Adipocyte (in vitro differentiated cells): ENCODE results near the gene ARHGAP24.
A peak's percentile ranks its signal among the peaks of the same experiment; 100 is the strongest.

ENCODE experiments used
- DNase-seq: peaks from one replicate; pipeline ENCODE4 v3.0.0-alpha.2; 2015; ENCODE audit warnings: low read depth
- H3K27me3 ChIP-seq: replicated peaks from 2 replicates; pipeline ENCODE4 v1.7.0; 2013; ENCODE audit warnings: mild to moderate bottlenecking, low read length, moderate library complexity; ENCODE audit not compliant: control insufficient read depth, insufficient read depth
- H3K36me3 ChIP-seq: 2 replicates; pipeline ENCODE4 v1.7.0; 2013; ENCODE audit warnings: low read length, mild to moderate bottlenecking, moderate library complexity; ENCODE audit not compliant: control insufficient read depth, insufficient read depth, severe bottlenecking
- H3K4me1 ChIP-seq: 2 replicates; pipeline ENCODE4 v1.7.0; 2013; ENCODE audit warnings: mild to moderate bottlenecking, low read length, moderate library complexity; ENCODE audit not compliant: control insufficient read depth, insufficient read depth
- H3K4me3 ChIP-seq: 2 replicates; pipeline ENCODE4 v1.7.0; 2013; ENCODE audit warnings: mild to moderate bottlenecking, low read length, moderate library complexity
- H3K9ac ChIP-seq: 2 replicates; pipeline ENCODE4 v1.7.0; 2013; ENCODE audit warnings: mild to moderate bottlenecking, low read length, moderate library complexity
- H3K9me3 ChIP-seq: 2 replicates; pipeline ENCODE4 v1.7.0; 2013; ENCODE audit warnings: mild to moderate bottlenecking, low read length, moderate library complexity; ENCODE audit not compliant: control insufficient read depth

Gene ARHGAP24

DNA sequence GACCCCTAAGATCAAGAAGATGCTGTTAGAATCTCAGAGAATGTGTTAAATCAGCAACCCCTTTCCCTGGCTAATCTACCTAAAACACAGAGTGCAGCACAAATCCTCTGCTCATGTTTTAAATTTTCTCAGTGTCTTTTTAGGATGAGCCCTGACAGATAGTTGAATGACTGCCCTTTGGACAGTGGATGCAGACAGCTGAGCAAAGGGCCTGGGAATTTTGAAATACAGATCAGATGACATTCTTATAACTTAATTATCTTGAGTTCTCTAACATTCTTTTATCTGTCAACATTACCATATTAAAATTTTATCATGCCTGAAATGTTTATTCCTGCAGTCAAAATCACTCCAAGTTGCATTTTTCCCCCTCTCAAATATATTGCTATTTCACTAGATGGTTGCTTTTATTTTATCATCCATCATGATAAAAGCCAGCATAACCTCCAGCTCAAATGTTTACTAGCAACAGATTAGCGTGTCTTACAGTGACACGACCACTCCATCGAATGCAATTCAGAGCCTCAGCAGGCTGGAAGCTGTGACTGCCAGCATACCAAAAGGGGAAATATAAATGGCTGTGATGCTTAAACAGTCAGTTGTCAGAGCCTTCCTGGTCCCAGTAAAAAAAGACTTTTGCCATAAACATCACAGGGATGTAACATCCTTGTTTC lies 22.8 kb upstream of the ARHGAP24 start:
- peak; percentile 11 for DNase-seq
- no peaks in the 10 kb centered on the region for H3K27me3 ChIP-seq
- no peaks in the 10 kb centered on the region for H3K36me3 ChIP-seq

DNA sequence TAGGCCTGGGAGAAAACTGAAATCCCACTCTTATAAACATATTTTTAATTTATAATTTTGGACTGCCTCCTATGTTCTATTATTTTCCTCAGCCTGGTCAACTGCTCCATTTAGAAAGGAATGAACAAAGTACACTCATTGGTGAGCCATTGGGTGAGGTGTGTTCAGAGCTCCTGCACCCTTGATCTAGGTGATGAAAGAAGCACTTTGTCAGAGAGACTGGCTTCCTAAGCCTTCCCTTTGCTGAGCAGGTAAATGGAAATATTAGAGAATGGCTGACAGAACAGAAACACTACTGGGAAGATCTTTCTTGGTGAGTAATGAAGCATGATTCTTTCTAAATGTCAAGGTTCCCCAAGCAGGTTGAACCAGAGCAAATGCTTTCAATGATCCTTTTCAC lies 19.0 kb upstream of the ARHGAP24 start:
- Histone ChIP-seq H3K9ac (no peak overlapping the region), H3K4me3 (no peak overlapping the region)
- no peak for DNase-seq

More for the DNA sequence above, 22.8 kb upstream of the ARHGAP24 start:
- H3K4me1 ChIP-seq: peaks cover 4% of the 10 kb centered on the region
- no peak overlapping the region for H3K4me3 ChIP-seq
- no peaks in the 10 kb centered on the region for H3K9me3 ChIP-seq
- no peak overlapping the region for H3K9ac ChIP-seq

DNA sequence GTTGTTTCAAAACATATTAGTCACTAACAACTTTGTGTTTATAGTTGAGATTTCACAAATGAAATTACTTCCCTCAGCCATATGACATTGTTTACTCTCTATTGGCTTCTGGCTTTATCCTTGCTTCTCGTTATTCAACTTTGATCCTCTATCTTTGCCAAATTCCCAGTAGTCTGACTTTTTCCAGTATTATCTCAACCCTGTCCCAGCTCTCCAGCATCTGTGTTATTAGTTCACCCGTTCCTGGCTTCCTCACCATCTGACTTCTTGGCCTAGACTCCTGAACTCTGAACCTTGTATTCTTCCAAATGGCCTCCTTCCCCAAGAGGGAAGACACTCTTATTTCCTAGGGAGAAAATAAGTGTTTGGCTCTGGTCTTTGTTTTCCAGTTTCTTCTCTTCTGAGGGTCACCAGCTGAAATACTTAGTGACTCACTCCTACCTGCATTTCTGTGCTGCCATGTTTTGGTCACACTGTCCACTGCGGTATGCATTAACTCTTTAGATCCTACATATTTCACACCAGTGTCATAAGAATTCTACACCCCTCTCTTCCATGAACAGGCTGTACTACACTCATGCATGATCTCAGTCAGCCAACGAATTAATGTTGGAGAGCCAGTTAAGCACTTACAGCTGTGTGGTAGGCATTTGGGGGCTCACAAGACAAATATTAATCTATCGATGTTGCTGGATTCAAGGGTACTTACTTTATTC lies 17.0 kb upstream of the ARHGAP24 start:
- no peak for DNase-seq
- H3K27me3 ChIP-seq: no peaks in the 10 kb centered on the region
- H3K4me1 ChIP-seq: peaks cover 9% of the 10 kb centered on the region
- no peaks in the 10 kb centered on the region for H3K9me3 ChIP-seq
- H3K4me3 ChIP-seq: no peak overlapping the region
- H3K36me3 ChIP-seq: no peaks in the 10 kb centered on the region
- no peak overlapping the region for H3K9ac ChIP-seq

More for the DNA sequence above, 19.0 kb upstream of the ARHGAP24 start:
- Histone ChIP-seq H3K27me3 (no peaks in the 10 kb centered on the region), H3K9me3 (no peaks in the 10 kb centered on the region), H3K4me1 (peaks cover 13% of the 10 kb centered on the region), H3K36me3 (no peaks in the 10 kb centered on the region)

DNA sequence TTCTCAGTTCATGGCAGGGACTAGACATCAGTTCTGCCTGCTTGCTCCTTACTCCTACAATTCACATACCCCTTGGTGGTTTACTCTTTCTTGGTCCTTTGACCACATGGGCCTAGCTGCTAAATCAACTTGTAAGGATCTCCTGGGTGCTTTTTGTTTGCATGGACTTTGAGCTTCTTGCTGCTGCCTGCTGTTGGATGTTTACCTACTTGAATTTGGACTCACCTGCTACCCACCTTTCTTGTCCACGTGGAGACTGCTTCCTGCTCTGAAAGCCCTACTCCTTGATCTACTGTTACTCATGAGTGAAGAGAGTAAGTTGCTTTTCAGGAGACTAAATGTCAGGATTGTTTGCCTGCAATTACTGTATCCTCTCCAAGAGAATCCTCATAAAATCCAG lies 15.2 kb upstream of the ARHGAP24 start:
- H3K9me3 ChIP-seq: no peaks in the 10 kb centered on the region
- H3K4me1 ChIP-seq: peaks cover 9% of the 10 kb centered on the region
- no peak overlapping the region for H3K9ac ChIP-seq
- no peaks in the 10 kb centered on the region for H3K36me3 ChIP-seq
- no peak for DNase-seq
- H3K27me3 ChIP-seq: no peaks in the 10 kb centered on the region
- H3K4me3 ChIP-seq: no peak overlapping the region

DNA sequence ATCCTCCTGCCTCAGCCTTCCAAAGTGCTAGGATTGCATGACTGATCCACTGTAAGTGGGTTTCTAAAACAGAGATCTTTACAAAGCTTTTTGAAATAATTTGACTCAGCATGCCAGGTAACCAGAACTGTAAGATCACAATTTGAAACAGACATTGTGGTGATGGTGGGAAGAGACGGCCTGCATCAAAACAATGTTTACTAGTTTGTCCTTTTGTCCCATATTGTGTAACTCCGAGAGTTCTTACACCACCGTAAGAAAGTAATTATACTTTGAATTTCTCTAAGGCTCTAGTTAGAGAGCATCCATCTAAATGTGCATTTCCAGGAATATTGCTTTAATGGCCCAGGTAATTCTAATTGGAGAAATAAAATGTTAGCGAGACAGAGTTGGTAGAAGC lies 594 bp upstream of the ARHGAP24 start:
- Histone ChIP-seq H3K9ac (peak overlapping the region; percentile 91), H3K9me3 (no peaks in the 10 kb centered on the region), H3K4me1 (peaks cover 46% of the 10 kb centered on the region), H3K36me3 (no peaks in the 10 kb centered on the region), H3K4me3 (peak overlapping the region; percentile 92), H3K27me3 (no peaks in the 10 kb centered on the region)
- DNase-seq: peak; percentile 47

DNA sequence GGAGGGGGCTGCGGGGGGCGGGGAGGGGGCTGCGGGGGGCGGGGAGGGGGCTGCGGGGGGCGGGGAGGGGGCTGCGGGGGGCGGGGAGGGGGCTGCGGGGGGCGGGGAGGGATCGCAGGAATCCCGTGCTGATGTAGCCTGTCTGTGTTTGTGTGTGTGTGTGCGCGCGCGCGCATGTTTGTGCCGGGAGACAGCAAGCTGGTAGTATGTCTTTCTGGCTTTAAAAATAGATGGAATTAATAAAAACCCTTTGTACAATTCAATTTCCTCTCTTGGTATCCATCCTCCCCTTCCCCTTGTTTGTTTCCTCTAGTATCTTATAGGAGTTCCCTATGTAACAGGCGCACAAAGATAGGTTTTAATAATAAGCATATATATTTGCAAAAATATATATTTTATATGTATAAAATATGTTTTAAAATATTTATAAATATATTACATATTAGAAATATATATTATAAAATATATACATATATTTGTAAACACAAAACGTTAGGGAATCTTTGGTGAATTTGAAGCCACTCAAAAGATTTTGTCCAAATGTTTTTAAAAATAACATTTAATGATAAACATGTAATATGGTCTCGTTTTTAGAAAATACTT lies 782 bp downstream of the ARHGAP24 start:
- peak overlapping the region; percentile 91 for H3K9ac ChIP-seq
- no peaks in the 10 kb centered on the region for H3K36me3 ChIP-seq
- no peaks in the 10 kb centered on the region for H3K27me3 ChIP-seq
- DNase-seq: peak; percentile 50
- peak overlapping the region; percentile 92 for H3K4me3 ChIP-seq
- peaks cover 60% of the 10 kb centered on the region for H3K4me1 ChIP-seq
- no peaks in the 10 kb centered on the region for H3K9me3 ChIP-seq

DNA sequence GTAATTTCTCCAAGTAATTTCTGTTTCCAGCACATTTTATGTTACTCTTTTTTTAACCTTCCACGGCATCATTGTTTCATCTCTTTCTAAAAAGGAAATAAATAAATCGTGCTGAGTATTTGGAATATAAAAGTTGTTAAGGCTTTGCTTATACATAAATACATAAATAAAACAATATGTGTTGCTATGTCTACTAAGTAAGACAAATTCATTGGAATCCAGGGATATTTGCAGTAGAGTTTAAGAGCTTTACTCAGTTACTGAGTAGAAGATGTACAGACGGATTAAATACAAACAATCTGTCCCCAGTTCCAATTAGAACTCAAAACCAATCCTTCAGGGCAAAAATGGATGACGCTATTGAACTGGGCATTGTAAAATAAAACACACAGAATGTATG lies 1.4 kb downstream of the ARHGAP24 start:
- Histone ChIP-seq H3K9me3 (no peaks in the 10 kb centered on the region), H3K27me3 (no peaks in the 10 kb centered on the region), H3K9ac (peak overlapping the region; percentile 82), H3K4me3 (peak overlapping the region; percentile 92), H3K36me3 (no peaks in the 10 kb centered on the region), H3K4me1 (peaks cover 62% of the 10 kb centered on the region)
- DNase-seq: peak; percentile 36

DNA sequence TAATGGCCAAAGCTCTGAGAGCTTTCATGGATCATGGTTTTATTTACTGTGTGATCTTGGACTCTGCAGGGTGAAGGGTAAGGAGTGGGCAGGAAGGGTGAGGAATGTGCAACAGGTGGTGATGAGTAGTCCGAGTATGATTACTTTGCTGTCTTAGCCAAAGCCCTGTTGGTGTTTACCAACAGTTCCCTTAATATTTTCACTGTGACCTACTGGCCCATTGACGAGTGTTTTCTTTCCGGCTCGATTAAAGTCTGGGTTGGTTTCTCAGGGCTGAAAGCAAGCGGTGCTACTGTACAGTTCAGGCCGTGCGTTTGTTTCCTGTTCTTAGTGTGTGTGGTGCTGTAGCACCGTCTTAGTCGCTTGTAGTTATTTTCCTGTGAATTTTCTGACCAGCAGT lies 2.6 kb downstream of the ARHGAP24 start:
- peak overlapping the region; percentile 92 for H3K4me3 ChIP-seq
- H3K36me3 ChIP-seq: no peaks in the 10 kb centered on the region
- H3K27me3 ChIP-seq: no peaks in the 10 kb centered on the region
- peaks cover 52% of the 10 kb centered on the region for H3K4me1 ChIP-seq
- H3K9ac ChIP-seq: peak overlapping the region; percentile 82
- DNase-seq: no peak
- H3K9me3 ChIP-seq: no peaks in the 10 kb centered on the region

DNA sequence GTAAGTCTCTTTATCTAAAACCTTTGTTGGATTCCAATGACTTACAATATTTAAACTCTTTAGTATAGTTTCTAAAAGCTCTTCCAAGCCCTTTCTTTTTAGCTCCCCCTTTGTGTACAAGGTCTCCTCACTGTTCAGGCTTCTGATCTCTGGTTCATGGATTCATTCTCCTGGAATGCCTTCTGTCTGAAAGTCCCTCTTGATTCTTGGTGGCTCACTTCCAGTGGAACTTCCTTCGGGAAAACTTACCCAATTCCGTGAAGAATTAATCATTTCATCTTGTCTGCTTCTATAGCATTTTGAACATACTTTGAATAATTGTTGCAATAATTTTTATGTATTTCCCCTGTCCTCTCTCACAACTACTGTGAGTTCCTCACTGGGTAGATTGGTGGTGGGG lies 3.6 kb downstream of the ARHGAP24 start:
- H3K36me3 ChIP-seq: no peaks in the 10 kb centered on the region
- DNase-seq: peak; percentile 68
- H3K9me3 ChIP-seq: no peaks in the 10 kb centered on the region
- peak overlapping the region; percentile 92 for H3K4me3 ChIP-seq
- H3K27me3 ChIP-seq: no peaks in the 10 kb centered on the region
- peak overlapping the region; percentile 82 for H3K9ac ChIP-seq
- peaks cover 52% of the 10 kb centered on the region for H3K4me1 ChIP-seq

DNA sequence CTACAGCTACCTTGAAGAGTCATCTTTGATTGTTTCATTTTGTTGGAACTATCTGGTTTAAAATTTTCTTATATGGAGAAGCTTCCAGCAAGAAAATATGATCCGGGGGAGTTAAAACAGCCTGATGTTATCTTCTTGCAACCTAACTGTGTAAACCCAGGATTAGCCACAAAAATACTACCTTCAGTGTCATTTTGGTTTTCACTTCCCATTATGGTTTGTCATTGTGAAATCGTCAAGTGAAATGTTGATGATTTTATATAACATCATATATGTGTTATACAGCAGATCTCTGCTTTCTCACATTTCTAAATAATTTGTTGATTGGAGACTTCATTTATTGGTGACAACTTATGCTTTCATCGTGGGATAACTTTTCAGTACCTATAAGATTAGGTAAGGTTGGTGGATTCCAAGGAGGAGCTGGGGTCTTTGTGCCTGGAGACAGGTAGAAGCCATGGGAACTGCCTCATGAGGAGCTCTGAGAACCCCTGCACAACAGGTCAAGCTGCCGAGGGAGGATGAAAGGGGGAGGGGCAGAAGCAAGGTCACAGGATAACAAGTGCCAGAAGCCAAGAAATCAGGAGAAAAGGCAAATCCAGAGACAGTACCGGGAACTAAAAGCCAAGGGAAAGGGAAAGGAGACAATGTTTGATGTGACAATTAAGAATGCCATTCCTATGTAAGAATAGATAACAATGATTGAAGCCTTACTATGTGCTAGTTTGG lies 7.2 kb downstream of the ARHGAP24 start:
- Histone ChIP-seq H3K9me3 (no peaks in the 10 kb centered on the region), H3K36me3 (no peaks in the 10 kb centered on the region), H3K27me3 (no peaks in the 10 kb centered on the region), H3K4me1 (peaks cover 45% of the 10 kb centered on the region), H3K4me3 (no peak overlapping the region), H3K9ac (no peak overlapping the region)
- no peak for DNase-seq
